ENCODE measurements around the gene NRK. TPM values are rescaled to one million over a fixed set of nuclear protein-coding genes. Genes with fewer than 3 reads are reported as not detected.
"Not testable (repeated sequence)": the region's sequence is repeated elsewhere in the genome, so short reads cannot be mapped to it uniquely, and the experiment has no call there.

NRK gene
- total RNA-seq, 1 experiment from 2014 or later: not detected

DNA sequence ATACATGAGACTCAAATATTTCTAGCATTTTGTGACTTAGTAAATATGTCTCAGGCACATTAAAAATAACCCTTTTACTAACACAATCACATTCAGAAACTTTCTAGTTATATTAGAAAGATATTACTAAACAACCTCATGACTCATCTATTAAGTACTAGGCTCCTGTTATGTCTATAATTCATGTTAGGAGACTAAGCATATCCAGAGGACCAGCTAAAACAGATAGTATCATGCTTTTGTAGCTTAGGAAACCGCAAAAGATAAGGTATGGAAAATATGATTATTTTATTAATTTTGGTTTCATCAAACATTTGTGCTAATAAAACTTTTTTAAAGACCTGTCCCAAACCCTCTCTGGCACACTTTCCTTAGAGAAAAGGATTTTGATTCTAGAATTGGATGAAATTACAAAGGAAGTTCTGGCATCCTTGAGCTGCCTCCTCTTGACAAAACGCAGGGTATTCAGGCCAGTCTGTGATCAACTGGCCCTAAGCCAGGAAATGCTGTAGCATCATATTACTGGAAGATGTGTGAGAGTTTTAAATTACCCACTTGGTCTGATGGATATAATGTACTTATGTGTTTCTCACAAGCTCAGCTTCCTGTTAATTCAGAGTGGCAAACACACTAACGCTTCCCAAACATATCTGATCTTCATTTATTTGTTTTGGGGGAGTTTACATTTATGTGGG is 60.4 kb downstream of the NRK start:
- peak; percentile 0 for DNase-seq (ENCODE audit: low read depth)

DNA sequence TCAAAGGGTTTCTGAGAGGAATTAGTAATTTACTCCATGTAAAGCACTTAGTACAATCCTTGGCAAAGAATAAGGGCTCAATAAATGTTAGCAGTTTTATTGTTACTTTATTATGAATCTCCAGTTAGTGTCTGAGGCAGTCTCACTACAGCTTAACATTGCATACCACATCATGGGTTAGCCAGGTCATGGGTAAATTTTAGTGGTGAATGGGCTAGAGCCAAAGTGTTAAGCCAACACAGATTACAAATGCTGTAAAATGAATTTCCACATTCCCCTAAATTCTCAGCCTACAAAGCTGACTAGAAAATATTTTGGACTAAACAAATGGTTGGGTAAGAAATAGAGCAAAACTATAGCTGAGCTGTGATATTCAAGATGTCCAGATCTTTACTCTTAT is 72.4 kb downstream of the NRK start:
- no peak for DNase-seq (ENCODE audit: low read depth)

DNA sequence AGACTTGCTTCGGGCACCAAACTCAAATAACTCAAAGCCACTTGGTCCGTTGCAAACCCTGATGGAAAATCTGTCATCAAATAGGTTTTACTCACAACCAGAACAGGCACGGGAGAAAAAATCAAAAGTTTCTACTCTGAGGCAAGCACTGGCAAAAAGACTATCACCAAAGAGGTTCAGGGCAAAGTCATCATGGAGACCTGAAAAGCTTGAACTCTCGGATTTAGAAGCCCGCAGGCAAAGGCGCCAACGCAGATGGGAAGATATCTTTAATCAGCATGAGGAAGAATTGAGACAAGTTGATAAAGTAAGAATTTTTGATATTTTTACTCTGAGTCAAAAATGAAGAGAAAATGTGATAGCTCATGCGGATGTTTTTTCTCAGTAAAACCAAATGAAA is 87.2 kb downstream of the NRK start:
- no peak for DNase-seq (ENCODE audit: low read depth)

DNA sequence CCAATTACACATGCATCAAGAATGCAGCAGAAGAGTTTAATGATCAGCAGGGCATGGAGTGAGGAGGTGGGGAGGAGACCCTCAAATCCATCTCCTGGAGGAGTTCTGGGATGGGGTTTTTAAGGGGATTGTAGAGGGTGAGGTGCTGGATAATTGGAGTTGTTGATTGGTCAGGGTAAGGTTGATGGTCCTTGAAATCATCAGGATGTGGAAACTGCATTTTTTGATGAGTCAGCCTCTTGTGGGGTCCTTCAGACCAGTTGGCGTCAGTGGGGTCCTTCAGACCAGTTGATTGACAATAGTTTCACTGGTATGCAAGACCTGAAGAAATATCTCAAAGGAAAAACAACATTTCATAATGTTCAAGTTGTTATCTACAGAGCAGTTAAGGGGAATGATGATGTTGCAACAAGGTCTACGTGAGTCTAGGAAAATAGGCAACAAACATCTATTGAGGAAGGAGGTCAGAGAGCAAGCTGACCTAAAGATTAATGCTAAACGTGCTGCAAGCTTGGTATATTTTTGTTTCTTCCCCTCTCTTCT is 88.3 kb downstream of the NRK start:
- DNase-seq (ENCODE audit: low read depth): no peak

DNA sequence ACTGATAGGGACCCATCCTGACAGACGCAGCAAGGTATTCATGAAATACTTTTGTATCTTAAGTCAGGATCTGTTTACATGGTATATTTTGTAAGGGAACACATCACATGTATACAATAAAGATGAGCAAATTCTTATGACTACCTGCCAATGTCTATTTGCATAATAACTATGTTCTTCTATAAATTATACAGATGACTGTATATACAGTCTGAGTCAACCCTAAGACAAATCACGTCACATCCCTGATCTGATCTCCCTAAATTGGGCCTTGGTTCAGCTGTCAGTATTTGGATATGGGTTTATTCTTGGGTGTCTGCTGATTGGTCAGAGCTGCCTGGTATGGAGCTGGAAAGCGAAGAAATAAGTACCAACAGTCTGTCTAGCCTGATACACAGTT is 122.9 kb downstream of the NRK start:
- no peak for DNase-seq (ENCODE audit: low read depth)

DNA sequence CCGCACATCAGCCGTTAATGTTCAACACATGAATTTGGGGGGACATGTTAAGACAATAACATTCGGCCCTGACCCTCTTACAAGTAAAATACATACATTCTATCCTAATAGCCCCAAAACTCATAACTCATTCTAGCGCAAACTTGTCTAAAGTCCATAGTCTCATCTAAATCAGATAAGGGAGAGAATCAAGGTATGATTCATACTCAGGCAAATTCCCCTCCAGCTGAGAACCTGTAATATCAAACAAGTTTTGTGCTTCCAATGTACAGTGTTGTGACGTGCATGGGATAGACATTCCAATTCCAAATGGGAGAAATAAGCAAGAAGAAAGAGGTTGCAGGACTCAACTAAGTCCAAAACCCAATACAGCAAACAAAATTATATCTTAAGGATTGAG is 147.1 kb downstream of the NRK start:
- DNase-seq (ENCODE audit: low read depth): no peak

DNA sequence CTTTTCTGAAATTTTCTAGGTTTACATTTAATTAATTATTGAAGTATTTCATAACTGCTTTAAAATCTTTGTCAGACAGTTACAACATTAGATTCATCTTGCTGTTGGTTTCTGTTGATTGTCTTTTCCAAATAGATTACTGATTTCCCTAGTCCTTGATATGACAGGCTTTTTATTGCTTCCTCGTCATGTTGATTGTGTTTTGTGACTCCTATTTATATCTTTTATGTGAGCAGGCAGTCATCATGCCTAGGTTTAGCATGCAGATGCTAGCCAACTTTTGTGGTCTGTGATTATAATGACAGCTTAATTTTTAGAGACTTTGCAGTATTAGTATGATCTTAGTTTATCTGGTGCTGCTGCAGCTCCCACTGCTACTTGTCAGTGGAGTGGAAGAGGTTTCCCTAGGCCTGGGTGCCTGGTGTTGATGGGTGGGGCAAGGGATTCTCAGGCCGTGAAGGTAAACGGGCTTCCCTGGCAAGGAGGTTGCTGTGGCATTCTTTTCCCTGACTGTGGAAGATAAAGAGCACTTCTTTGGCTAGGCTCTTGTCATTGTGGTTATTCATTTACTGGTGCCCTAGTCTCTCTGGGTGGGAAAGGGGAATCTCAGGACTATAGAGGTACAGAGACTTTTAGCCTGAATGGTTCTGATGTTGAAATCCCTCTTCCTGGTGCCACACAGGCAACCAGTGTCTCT is 150.5 kb downstream of the NRK start:
- DNase-seq (ENCODE audit: low read depth): no peak

DNA sequence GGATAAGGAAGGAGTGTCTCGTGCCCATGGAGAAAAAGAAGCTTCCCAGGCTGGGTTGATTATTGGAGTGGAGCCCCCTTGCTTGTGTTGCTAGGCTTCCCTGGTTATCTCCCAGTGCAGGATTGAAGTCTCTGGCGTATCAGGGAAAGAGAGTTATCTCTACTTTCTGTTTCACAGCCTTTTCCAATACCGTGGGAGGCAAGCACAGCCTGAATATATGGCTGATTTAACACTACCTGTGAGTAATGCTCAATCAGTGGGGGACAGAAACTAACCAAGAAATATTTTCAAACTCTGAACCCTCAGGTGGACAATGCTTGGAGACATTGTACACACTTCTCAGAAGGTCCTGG is 151.0 kb downstream of the NRK start:
- no peak for DNase-seq (ENCODE audit: low read depth)

DNA sequence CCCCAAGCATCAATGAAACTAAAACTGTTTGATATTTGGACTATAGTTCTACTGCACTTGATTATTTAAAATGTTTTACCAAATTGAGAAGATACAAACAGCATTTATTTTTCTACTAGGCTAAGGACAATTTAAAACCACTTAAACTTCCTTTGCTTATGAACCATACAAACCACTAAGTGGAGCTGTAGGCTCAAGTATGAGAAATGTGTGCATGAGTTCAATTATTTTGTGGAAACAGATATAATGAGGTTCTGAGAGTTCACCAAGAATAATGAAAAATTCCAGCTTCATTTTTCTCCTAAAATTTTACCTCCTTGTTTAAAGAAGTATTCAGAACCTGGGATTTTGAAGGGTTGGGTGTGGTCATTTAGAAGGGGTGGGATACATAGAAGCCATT is 153.0 kb downstream of the NRK start:
- no peak for DNase-seq (ENCODE audit: low read depth)

DNA sequence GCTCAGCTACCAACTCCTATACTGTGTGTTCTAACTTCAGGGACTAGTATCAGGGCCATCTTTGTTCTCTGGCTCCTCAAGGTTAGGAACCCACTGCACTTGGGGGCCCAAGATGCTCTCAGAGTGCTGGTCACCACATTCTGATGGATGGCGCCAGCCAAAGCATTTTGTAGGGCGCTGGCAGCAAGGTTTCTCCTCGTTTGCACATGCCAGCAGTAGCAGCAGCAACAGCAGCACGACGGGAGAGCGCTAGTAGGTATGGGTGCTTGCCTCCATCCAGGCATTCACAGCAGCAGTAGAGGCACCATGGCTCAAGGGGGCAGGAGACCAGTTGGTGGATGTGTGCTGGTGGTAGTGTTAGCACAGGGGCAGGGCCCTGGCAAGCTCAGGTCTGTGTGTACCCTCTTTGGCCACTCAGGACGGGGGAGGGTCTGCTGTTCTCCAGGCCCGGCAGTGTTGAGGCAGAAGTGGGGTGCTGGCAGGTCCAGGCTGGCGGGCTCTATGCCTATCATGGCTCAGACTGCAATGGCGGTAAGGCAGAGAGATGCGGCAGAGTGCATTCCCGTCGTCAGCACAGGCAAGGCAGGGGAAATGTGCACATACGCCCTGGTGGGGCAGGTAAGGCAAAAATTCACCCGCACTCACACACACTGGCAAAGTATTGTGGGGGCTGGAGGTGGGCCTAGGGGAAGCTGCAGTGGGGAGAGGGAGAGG is 159.6 kb downstream of the NRK start:
- DNase-seq (ENCODE audit: low read depth): no peak

DNA sequence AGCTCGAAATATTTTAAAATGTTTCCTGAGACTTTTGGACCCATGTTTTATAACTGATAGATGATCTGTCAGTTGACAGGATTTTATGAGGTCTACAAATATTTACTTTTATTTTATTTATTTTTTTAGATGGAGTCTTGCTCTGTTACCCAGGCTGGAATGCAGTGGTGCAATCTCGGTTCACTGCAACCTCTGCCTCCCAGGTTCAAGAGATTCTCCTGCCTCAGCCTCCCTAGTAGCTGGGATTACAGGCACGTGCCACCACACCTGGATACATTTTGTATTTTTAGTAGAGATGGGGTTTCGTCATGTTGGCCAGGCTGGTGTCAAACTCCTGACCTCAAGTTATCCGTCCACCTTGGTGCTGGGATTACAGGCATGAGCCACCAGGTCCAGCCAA is 166.1 kb downstream of the NRK start:
- DNase-seq (ENCODE audit: low read depth): not testable (repeated sequence)

DNA sequence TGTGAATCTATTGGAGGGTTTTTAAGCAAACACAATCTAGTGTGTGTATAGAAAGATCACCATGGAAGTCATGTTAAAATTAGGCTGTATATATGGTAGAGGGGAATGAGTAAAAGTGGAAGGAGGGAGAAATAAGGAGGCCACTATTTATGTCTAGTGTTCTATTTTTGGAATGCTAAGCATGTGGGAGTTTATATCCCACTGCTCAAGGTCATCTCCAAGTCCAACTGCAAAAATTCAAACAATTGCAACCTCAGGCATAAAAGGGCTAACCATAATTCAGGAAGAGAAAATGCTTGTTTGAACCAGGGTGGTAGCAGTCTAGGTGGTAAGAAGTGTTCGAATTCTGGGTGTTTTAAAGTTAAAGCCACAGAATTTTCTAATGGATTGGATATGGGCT is 177.0 kb downstream of the NRK start:
- DNase-seq (ENCODE audit: low read depth): no peak

DNA sequence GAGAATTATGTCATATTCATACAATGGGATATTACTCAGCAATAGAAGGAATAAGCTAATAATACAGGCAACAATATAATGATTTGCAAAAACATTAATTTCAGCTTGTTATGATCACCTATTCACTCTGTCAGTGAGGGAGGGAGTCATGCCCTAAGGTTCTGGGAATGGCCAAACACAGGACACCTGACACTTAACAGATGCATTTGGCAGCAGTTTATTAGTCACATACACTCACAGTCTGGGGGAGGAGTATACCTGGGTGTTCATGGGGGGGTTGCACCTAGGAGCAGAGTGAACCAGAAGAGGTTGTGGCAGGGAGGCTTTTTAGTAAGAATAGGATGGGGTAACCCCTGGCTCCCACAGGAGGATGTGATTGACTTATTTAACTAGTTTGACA is 177.9 kb downstream of the NRK start:
- no peak for DNase-seq (ENCODE audit: low read depth)

DNA sequence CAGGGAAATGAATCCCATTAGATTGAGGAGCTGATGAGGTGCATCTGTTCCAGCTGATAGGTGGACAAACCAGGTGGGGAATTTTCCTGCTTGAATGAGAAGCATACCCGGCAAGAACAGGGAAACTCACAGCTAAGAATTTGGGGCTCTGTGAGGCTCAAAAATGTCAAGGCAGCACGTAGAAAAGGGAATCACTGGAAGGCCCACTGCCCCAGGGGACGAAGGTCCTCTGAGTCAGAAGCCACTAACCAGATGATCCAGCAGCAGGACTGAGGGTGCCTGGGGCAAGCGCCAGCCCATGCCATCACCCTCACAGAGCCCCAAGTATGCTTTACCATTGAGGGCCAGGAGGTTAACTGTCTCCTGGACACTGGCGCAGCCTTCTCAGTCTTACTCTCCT is 178.3 kb downstream of the NRK start:
- not testable (repeated sequence) for DNase-seq (ENCODE audit: low read depth)

DNA sequence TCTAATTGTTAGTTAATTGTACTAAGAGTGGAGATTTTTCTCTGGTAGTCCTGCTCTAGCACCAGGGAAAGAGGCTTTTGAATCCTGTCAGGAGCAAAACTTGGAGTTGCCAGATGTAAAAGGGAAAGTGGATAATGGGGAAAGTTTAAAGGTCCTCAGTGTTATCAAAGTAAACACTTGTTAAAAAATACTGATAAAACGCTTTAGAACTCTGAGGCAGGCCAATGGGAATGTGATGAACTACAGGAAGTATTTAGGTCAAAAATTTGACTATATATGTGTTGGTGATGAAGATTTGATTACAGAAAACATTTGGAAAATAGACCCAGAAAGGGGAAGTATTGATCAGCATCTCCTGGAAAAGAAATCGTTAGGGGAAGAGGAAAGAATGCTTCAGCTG is 183.3 kb downstream of the NRK start:
- no peak for DNase-seq (ENCODE audit: low read depth)

DNA sequence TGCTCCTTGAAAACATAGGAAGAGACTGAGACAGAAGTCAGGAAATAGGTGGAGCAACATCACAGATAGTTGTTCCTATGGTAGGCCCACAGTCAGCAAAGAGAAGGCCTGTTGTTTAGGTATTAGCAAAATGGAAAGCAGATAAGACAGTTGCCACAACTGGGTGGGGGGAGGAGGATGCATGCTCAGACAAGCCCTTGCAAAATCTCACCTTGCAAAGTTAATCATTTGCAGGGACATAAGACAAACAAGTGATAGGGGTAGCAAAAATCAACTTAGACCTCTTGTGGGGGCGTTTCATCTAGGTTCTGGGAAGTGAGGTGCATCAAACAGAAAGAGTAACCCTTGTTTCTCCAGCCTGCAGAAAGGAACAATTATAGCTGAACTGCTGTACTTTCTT is 185.5 kb downstream of the NRK start:
- DNase-seq (ENCODE audit: low read depth): no peak

Other genes with a start within 250 kb of the NRK start
- not detected in 2 replicates for gene SERPINA7, start 216.2 kb downstream of the NRK start, total RNA-seq (2014; rRNA removed; shearing (Covaris generic))

Data from HT1080 (cell line).